HCT116 (cell line): ENCODE measurements around the gene SEPTIN5. TPM values are rescaled to one million over a fixed set of nuclear protein-coding genes. Genes with fewer than 3 reads are reported as not detected.

Experiments
- ATAC-seq: fragments of 200-7000 bp; cut with Tn5 transposase; 2 replicates; pipeline ENCODE4 v1.9.1; 2020; ENCODE audit warnings: mild to moderate bottlenecking, moderate library complexity
- BruUV-seq: library from RNA; stranded (reverse); fragments of 400-500 nt; replicated peaks from 2 replicates; lab custom pipeline; 2021; lab: Mats Ljungman, UMichigan
- CTCF ChIA-PET: fragments of 300-600 bp; sonication (Branson Sonifier 250); formaldehyde crosslinking; loops from one replicate; lab custom pipeline; 2021; ENCODE audit warnings: antibody characterized with exemption; lab: Charles Lee
- POLR2A ChIA-PET: fragments of 300-600, 350-600 bp; sonication (Branson Sonifier 250); formaldehyde crosslinking; loops from one replicate; lab custom pipeline; 2021; ENCODE audit warnings: antibody characterized with exemption; lab: Charles Lee
- RAD21 ChIA-PET, 2 experiments: fragments of 300-600 bp; sonication (Branson Sonifier 250); formaldehyde crosslinking; loops; one replicate each; lab custom pipeline; 2023; ENCODE audit warnings: low total read pairs in 2 of 2; ENCODE audit not compliant: uncharacterized antibody in 2 of 2, unreplicated experiment in 2 of 2, low non-redundant PET in 1 of 2; lab: Charles Lee
- DNase-seq: peaks from one replicate; pipeline ENCODE4 v3.0.0-alpha.2; 2010; ENCODE audit warnings: low read depth, low spot score
- H2AFZ ChIP-seq: fragments of 200-600 bp; shearing (Covaris generic), sonication (generic); 2 replicates; pipeline ENCODE4 v1.6.1; 2017; ENCODE audit warnings: low read depth, mixed run types, mixed read lengths, antibody characterized with exemption, low read length; ENCODE audit not compliant: poor library complexity, severe bottlenecking
- H3K27ac ChIP-seq: 2 replicates; pipeline ENCODE4 v1.5.1; 2012; ENCODE audit warnings: low read depth, low read length
- H3K27me3 ChIP-seq: fragments of 200-600 bp; sonication (generic); 2 replicates; pipeline ENCODE4 v1.6.1; 2016; ENCODE audit warnings: mixed run types, low read length, mixed read lengths; ENCODE audit not compliant: insufficient read depth
- H3K36me3 ChIP-seq, 2 experiments: fragments of 200-500 bp in 1 of 2; fragments of 200-600 bp in 1 of 2; sonication (Bioruptor generic) in 1 of 2; sonication (generic) in 1 of 2; 2 replicates each; pipeline versions ENCODE4 v1.5.1 to v1.6.1; 2014 to 2016; ENCODE audit warnings: low read length in 2 of 2, inconsistent platforms in 1 of 2, mixed read lengths in 1 of 2, mixed run types in 1 of 2; ENCODE audit not compliant: insufficient read depth in 2 of 2, control insufficient read depth in 1 of 2
- H3K4me1 ChIP-seq, 2 experiments: fragments of 200-600 bp in 1 of 2; sonication (generic) in 1 of 2; 2 replicates each; pipeline versions ENCODE4 v1.5.1 to v1.6.1; 2012 to 2017; ENCODE audit warnings: low read length in 2 of 2, inconsistent platforms in 1 of 2, mild to moderate bottlenecking in 1 of 2, mixed read lengths in 1 of 2, mixed run types in 1 of 2, moderate library complexity in 1 of 2; ENCODE audit not compliant: insufficient read depth in 2 of 2, control insufficient read depth in 1 of 2
- H3K4me2 ChIP-seq: fragments of 200-600 bp; sonication (generic); 2 replicates; pipeline ENCODE4 v1.6.1; 2017; ENCODE audit warnings: mixed run types, low read length, mixed read lengths
- H3K4me3 ChIP-seq, 2 experiments: fragments of 200-600 bp in 1 of 2; sonication (generic) in 1 of 2; replicated peaks in 1 of 2; 2 replicates each; pipeline ENCODE4 v1.5.1; 2011 to 2016; ENCODE audit warnings: low read length in 2 of 2, control low read depth in 1 of 2, low read depth in 1 of 2, mild to moderate bottlenecking in 1 of 2, mixed read lengths in 1 of 2, mixed run types in 1 of 2
- H3K79me2 ChIP-seq: fragments of 200-600 bp; sonication (generic); 2 replicates; pipeline ENCODE4 v1.6.1; 2017; ENCODE audit warnings: mild to moderate bottlenecking, mixed run types, low read length, moderate library complexity, mixed read lengths; ENCODE audit not compliant: insufficient read depth
- H3K9ac ChIP-seq: fragments of 200-600 bp; sonication (generic); 2 replicates; pipeline ENCODE4 v1.6.1; 2016; ENCODE audit warnings: low read length, mixed read lengths
- H3K9me2 ChIP-seq: fragments of 200-600 bp; sonication (generic), shearing (Covaris generic); 2 replicates; pipeline ENCODE4 v1.6.1; 2017; ENCODE audit warnings: mixed run types, mild to moderate bottlenecking, moderate library complexity; ENCODE audit not compliant: insufficient read depth
- H3K9me3 ChIP-seq, 2 experiments: fragments of 200-500 bp in 1 of 2; fragments of 200-600 bp in 1 of 2; sonication (Bioruptor generic) in 1 of 2; sonication (generic) in 1 of 2; 2 replicates each; pipeline ENCODE4 v1.6.1; 2014 to 2017; ENCODE audit warnings: low read length in 2 of 2, mixed read lengths in 2 of 2, inconsistent platforms in 1 of 2, low read depth in 1 of 2, mild to moderate bottlenecking in 1 of 2, mixed run types in 1 of 2, moderate library complexity in 1 of 2; ENCODE audit not compliant: control insufficient read depth in 1 of 2, insufficient read depth in 1 of 2
- H4K20me1 ChIP-seq: fragments of 200-600 bp; sonication (generic), shearing (Covaris generic); 2 replicates; pipeline ENCODE4 v1.6.1; 2017; ENCODE audit warnings: mixed run types, mild to moderate bottlenecking, moderate library complexity; ENCODE audit not compliant: insufficient read depth
- ATF3 ChIP-seq: IDR thresholded peaks from 2 replicates; pipeline ENCODE4 v1.6.1; 2012
- CBX3 ChIP-seq: IDR thresholded peaks from 2 replicates; pipeline ENCODE4 v1.6.1; 2012; ENCODE audit warnings: low read depth
- CEBPB ChIP-seq: IDR thresholded peaks from 2 replicates; pipeline ENCODE4 v1.6.1; 2012; ENCODE audit warnings: low read depth
- CTCF ChIP-seq, 3 experiments: fragments of 200-600 bp in 1 of 3; sonication (generic) in 1 of 3; IDR thresholded peaks in 2 of 3; conservative IDR thresholded peaks in 1 of 3; 2 replicates each; pipeline ENCODE4 v1.5.1; 2012 to 2017; ENCODE audit warnings: low read depth in 2 of 3, low read length in 2 of 3, antibody characterized with exemption in 1 of 3, borderline replicate concordance in 1 of 3, control low read depth in 1 of 3, mild to moderate bottlenecking in 1 of 3, mixed read lengths in 1 of 3, mixed run types in 1 of 3, moderate library complexity in 1 of 3; ENCODE audit not compliant: insufficient read depth in 1 of 3
- EGR1 ChIP-seq: IDR thresholded peaks from 2 replicates; pipeline ENCODE4 v1.6.1; 2012; ENCODE audit warnings: low read depth
- ELF1 ChIP-seq: IDR thresholded peaks from 2 replicates; pipeline ENCODE4 v1.6.1; 2012; ENCODE audit warnings: low read depth, borderline replicate concordance
- EZH2 ChIP-seq: fragments of 200-600 bp; sonication (generic); IDR thresholded peaks from 2 replicates; pipeline ENCODE4 v1.6.1; 2017; ENCODE audit warnings: antibody characterized with exemption, mixed run types
- EZH2phosphoT487 ChIP-seq: fragments of 200-600 bp; IDR thresholded peaks from 2 replicates; pipeline ENCODE4 v1.6.1; 2018; ENCODE audit warnings: antibody characterized with exemption, borderline replicate concordance
- FOSL1 ChIP-seq: IDR thresholded peaks from 2 replicates; pipeline ENCODE4 v1.6.1; 2012; ENCODE audit warnings: low read depth
- POLR2A ChIP-seq: IDR thresholded peaks from 2 replicates; pipeline ENCODE4 v1.7.0; 2011; ENCODE audit warnings: borderline replicate concordance; ENCODE audit not compliant: insufficient read depth, insufficient read length; ENCODE audit errors: extremely low read depth
- POLR2AphosphoS5 ChIP-seq: IDR thresholded peaks from 2 replicates; pipeline ENCODE4 v1.6.1; 2011; ENCODE audit warnings: mild to moderate bottlenecking, low read depth, low read length, moderate library complexity
- RAD21 ChIP-seq: IDR thresholded peaks from 2 replicates; pipeline ENCODE4 v1.6.1; 2012; ENCODE audit warnings: low read depth, mild to moderate bottlenecking
- SP1 ChIP-seq: IDR thresholded peaks from 2 replicates; pipeline ENCODE4 v1.6.1; 2012; ENCODE audit warnings: low read depth
- SRF ChIP-seq: IDR thresholded peaks from 2 replicates; pipeline ENCODE4 v1.6.1; 2012; ENCODE audit warnings: low read depth
- TCF7L2 ChIP-seq: IDR thresholded peaks from 2 replicates; pipeline ENCODE4 v1.7.0; 2011; ENCODE audit warnings: borderline replicate concordance, inconsistent platforms; ENCODE audit not compliant: insufficient read depth, insufficient read length; ENCODE audit errors: extremely low read depth
- ZFX ChIP-seq: fragments of 450-650 bp; IDR thresholded peaks from 2 replicates; pipeline ENCODE4 v1.6.1; 2017
- ZNF274 ChIP-seq: fragments of 200-500 bp; sonication (Bioruptor generic); IDR thresholded peaks from 2 replicates; pipeline ENCODE4 v1.6.1; 2014; ENCODE audit warnings: mild to moderate bottlenecking, low read depth, low read length, inconsistent platforms
- intact Hi-C: fragments of 100-400 bp; cut with micrococcal nuclease; formaldehyde crosslinking; loops from 2 replicates; pipeline ENCODE4 v1.10.0; 2022
- total RNA-seq: library from RNA; stranded (reverse); gene quantifications from one replicate; pipeline ENCODE4 v1.2.1, GENCODE V29; 2021; ENCODE audit not compliant: unreplicated experiment
- TF ChIP-seq, protein P1 (sequence below): IDR thresholded peaks from 2 replicates; pipeline ENCODE4 v1.6.1; 2012; ENCODE audit warnings: low read depth
- TF ChIP-seq, protein P2 (sequence below): IDR thresholded peaks from 2 replicates; pipeline ENCODE4 v1.6.1; 2012

Gene SEPTIN5
- total RNA-seq, 1 experiment from 2014 or later: 9.0 TPM

GRCh38 chr22:19701420-19702145 lies 12.7 kb upstream of the SEPTIN5 start:
- RAD21 ChIA-PET: no interaction called here
- CTCF ChIA-PET: no interaction called here
- no peak for ATAC-seq
- Histone ChIP-seq H3K27ac (no peak overlapping the region), H3K79me2 (no peaks in the 10 kb centered on the region), H3K27me3 (no peaks in the 10 kb centered on the region), H3K4me3 (no peak overlapping the region), H3K9me2 (no peaks in the 10 kb centered on the region), H2AFZ (no peak overlapping the region), H4K20me1 (no peaks in the 10 kb centered on the region), H3K4me2 (no peak overlapping the region), H3K9me3 (no peaks in the 10 kb centered on the region), H3K9ac (no peak overlapping the region), H3K36me3 (no peaks in the 10 kb centered on the region), H3K4me1 (no peaks in the 10 kb centered on the region)
- BruUV-seq: no TSS peak
- no peak for DNase-seq
- POLR2A ChIA-PET: no interaction called here
- TF ChIP-seq ZFX (no peak), ATF3 (no peak), FOSL1 (no peak), POLR2AphosphoS5 (no peak), CTCF (IDR thresholded peaks at IDR 0.05 in 2 of 3, conservative IDR thresholded peaks at IDR 0.05 in 1 of 3; ENCODE audit: borderline replicate concordance in 1 of 3, insufficient read depth in 1 of 3, low read depth in 2 of 3, low read length in 2 of 3) (no peak), EGR1 (no peak), EZH2 (no peak), CEBPB (no peak), TCF7L2 (no peak), SRF (no peak), RAD21 (no peak), POLR2A (no peak), ZNF274 (no peak), CBX3 (no peak), SP1 (no peak), EZH2phosphoT487 (no peak), ELF1 (no peak)
- TF ChIP-seq, protein P1, sequence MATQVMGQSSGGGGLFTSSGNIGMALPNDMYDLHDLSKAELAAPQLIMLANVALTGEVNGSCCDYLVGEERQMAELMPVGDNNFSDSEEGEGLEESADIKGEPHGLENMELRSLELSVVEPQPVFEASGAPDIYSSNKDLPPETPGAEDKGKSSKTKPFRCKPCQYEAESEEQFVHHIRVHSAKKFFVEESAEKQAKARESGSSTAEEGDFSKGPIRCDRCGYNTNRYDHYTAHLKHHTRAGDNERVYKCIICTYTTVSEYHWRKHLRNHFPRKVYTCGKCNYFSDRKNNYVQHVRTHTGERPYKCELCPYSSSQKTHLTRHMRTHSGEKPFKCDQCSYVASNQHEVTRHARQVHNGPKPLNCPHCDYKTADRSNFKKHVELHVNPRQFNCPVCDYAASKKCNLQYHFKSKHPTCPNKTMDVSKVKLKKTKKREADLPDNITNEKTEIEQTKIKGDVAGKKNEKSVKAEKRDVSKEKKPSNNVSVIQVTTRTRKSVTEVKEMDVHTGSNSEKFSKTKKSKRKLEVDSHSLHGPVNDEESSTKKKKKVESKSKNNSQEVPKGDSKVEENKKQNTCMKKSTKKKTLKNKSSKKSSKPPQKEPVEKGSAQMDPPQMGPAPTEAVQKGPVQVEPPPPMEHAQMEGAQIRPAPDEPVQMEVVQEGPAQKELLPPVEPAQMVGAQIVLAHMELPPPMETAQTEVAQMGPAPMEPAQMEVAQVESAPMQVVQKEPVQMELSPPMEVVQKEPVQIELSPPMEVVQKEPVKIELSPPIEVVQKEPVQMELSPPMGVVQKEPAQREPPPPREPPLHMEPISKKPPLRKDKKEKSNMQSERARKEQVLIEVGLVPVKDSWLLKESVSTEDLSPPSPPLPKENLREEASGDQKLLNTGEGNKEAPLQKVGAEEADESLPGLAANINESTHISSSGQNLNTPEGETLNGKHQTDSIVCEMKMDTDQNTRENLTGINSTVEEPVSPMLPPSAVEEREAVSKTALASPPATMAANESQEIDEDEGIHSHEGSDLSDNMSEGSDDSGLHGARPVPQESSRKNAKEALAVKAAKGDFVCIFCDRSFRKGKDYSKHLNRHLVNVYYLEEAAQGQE: no peak
- TF ChIP-seq, protein P2, sequence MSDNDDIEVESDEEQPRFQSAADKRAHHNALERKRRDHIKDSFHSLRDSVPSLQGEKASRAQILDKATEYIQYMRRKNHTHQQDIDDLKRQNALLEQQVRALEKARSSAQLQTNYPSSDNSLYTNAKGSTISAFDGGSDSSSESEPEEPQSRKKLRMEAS: no peak
- intact Hi-C loops: no loop called here
